Measurements from ENCODE around the gene TMEM87A. TPM values are rescaled to one million over a fixed set of nuclear protein-coding genes. Genes with fewer than 3 reads are reported as not detected.

Gene TMEM87A
- total RNA-seq, 3 donors from 2014 or later: 64.2 to 96.7 (median 93.6) TPM

DNA sequence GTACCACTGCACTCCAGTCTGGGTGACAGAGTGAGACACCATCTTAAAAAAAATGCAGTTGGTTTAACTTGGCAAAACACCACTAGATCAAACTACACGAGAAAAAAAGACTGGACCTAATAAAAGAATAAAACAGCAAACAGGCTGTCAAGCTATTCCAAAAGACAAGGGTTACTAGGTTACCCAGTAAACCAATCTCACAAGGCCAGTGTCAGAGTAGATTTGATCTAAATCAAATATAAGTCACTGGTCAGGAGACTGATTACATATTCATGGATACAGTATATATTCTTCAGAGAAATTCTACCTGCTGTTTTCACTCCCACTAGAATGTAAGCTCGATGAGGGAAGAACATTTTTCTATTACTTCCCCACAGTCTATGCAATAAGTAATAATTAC is 2.7 kb downstream of the TMEM87A start:
- H3K4me1 ChIP-seq (ENCODE audit: low read depth): peaks cover 29% of the 10 kb centered on the region
- no peaks in the 10 kb centered on the region for H3K36me3 ChIP-seq (ENCODE audit: low read depth)
- DNase-seq (no peak), ATAC-seq (peak; percentile 49)
- H3K9me3 ChIP-seq: no peaks in the 10 kb centered on the region
- TF ChIP-seq, protein P1, sequence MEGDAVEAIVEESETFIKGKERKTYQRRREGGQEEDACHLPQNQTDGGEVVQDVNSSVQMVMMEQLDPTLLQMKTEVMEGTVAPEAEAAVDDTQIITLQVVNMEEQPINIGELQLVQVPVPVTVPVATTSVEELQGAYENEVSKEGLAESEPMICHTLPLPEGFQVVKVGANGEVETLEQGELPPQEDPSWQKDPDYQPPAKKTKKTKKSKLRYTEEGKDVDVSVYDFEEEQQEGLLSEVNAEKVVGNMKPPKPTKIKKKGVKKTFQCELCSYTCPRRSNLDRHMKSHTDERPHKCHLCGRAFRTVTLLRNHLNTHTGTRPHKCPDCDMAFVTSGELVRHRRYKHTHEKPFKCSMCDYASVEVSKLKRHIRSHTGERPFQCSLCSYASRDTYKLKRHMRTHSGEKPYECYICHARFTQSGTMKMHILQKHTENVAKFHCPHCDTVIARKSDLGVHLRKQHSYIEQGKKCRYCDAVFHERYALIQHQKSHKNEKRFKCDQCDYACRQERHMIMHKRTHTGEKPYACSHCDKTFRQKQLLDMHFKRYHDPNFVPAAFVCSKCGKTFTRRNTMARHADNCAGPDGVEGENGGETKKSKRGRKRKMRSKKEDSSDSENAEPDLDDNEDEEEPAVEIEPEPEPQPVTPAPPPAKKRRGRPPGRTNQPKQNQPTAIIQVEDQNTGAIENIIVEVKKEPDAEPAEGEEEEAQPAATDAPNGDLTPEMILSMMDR (IDR thresholded peaks at IDR 0.05): no peak
- no peak overlapping the region for H3K4me3 ChIP-seq
- intact Hi-C loops (cut with DNase I, micrococcal nuclease): no loop called here

GRCh38 chr15:42267286-42267685 is 5.9 kb downstream of the TMEM87A start:
- ATAC-seq (no peak), DNase-seq (no peak)
- TF ChIP-seq, protein P1 (IDR thresholded peaks at IDR 0.05): no peak
- no peaks in the 10 kb centered on the region for H3K36me3 ChIP-seq (ENCODE audit: low read depth)
- no peaks in the 10 kb centered on the region for H3K9me3 ChIP-seq
- no peak overlapping the region for H3K4me3 ChIP-seq
- intact Hi-C loops (cut with DNase I, micrococcal nuclease): no loop called here
- H3K4me1 ChIP-seq (ENCODE audit: low read depth): peaks cover 25% of the 10 kb centered on the region

DNA sequence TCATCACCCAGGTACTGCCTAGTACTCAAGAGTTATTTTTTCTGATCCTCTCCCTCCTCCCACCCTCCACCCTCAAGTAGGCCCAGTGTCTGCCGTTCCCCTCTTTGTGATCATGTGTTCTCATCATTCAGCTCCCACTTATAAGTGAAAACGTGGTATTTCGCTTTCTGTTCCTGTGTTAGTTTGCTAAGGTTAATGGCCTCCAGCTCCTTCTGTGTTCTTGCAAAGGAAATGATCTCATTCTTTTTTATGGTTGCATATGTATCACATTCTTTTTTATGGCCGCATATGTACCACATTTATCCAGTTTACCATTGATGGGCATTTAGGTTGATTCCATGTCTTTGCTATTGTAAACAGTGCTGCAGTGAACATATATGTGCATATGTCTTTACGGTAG is 8.4 kb downstream of the TMEM87A start:
- TF ChIP-seq, protein P1 (IDR thresholded peaks at IDR 0.05): no peak
- Histone ChIP-seq H3K9me3 (no peaks in the 10 kb centered on the region), H3K4me3 (no peak overlapping the region), H3K4me1 (ENCODE audit: low read depth) (peaks cover 9% of the 10 kb centered on the region), H3K36me3 (ENCODE audit: low read depth) (no peaks in the 10 kb centered on the region)
- no peak for DNase-seq
- intact Hi-C loops (cut with DNase I, micrococcal nuclease): no loop called here
- no peak for ATAC-seq

GRCh38 chr15:42253300-42253699 is 19.9 kb downstream of the TMEM87A start:
- no peak for DNase-seq
- H3K9me3 ChIP-seq: peaks cover 8% of the 10 kb centered on the region
- intact Hi-C loops (cut with DNase I, micrococcal nuclease): no loop called here
- H3K4me1 ChIP-seq (ENCODE audit: low read depth): no peaks in the 10 kb centered on the region
- no peaks in the 10 kb centered on the region for H3K36me3 ChIP-seq (ENCODE audit: low read depth)
- no peak overlapping the region for H3K4me3 ChIP-seq
- TF ChIP-seq, protein P1 (IDR thresholded peaks at IDR 0.05): no peak
- no peak for ATAC-seq

DNA sequence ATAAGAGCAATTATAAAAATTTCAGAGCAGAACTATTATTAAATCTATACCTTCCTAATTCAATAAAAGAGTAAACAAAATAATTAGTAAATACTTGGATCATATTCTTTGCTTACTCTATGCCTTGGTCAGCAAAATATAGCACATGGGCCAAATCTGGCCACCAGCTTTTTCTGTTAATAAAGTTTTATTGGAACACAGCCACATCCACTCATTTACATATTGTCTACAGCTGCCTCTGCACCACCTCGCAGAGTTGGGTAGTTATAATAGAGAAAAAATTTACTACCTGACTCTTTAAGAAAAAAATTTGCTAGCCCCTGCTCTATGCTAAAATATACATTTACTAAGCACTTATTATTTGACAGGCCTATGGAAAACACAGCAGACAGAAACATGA is 32.4 kb downstream of the TMEM87A start:
- intact Hi-C loops (cut with DNase I, micrococcal nuclease): no loop called here
- Histone ChIP-seq H3K4me1 (ENCODE audit: low read depth) (no peaks in the 10 kb centered on the region), H3K4me3 (no peak overlapping the region), H3K36me3 (ENCODE audit: low read depth) (peaks cover 3% of the 10 kb centered on the region), H3K9me3 (no peaks in the 10 kb centered on the region)
- no peak for ATAC-seq
- TF ChIP-seq, protein P1 (IDR thresholded peaks at IDR 0.05): no peak
- no peak for DNase-seq

- no peak for ATAC-seq
- peaks cover 3% of the 10 kb centered on the region for H3K36me3 ChIP-seq (ENCODE audit: low read depth)
These were observed 33.6 kb downstream of the TMEM87A start for GRCh38 chr15:42239528-42240182.

More at GRCh38 chr15:42239528-42240182, 33.6 kb downstream of the TMEM87A start:
- Histone ChIP-seq H3K4me3 (no peak overlapping the region), H3K9me3 (no peaks in the 10 kb centered on the region), H3K4me1 (ENCODE audit: low read depth) (no peaks in the 10 kb centered on the region)
- DNase-seq: no peak
- intact Hi-C loops (cut with DNase I, micrococcal nuclease): no loop called here
- TF ChIP-seq, protein P1 (IDR thresholded peaks at IDR 0.05): no peak

All from mucosa of descending colon (tissue), 3 donors.